Tibial nerve (tissue), 4 donors: ENCODE results near the gene ZNF609. TPM values are rescaled to one million over a fixed set of nuclear protein-coding genes. Genes with fewer than 3 reads are reported as not detected.
A peak's percentile ranks its signal among the peaks of the same experiment; 100 is the strongest.

Source experiments
- DNase-seq, 2 donors: peaks; one replicate each; pipeline ENCODE4 v3.0.0-alpha.2; 2019; ENCODE audit warnings: low spot score in 2 of 2
- H3K27ac ChIP-seq, 4 donors: fragments of 200-600 bp; sonication (generic) in 3 of 4; one replicate each; pipeline ENCODE4 v1.5.1; 2017 to 2019; ENCODE audit warnings: mild to moderate bottlenecking in 1 of 4
- H3K27me3 ChIP-seq, 2 donors: fragments of 200-600 bp; sonication (generic) in 1 of 2; one replicate each; pipeline versions ENCODE4 v1.5.1 to v1.6.0; 2017 to 2019
- H3K36me3 ChIP-seq, 3 donors: fragments of 200-600 bp; sonication (generic); one replicate each; pipeline ENCODE4 v1.5.1; 2018 to 2019
- H3K4me1 ChIP-seq, 4 donors: fragments of 200-600 bp; sonication (generic) in 3 of 4; one replicate each; pipeline ENCODE4 v1.5.1; 2017 to 2019
- H3K4me3 ChIP-seq, 4 donors: fragments of 200-600 bp; sonication (generic) in 3 of 4; one replicate each; pipeline ENCODE4 v1.5.1; 2017 to 2019; ENCODE audit warnings: mild to moderate bottlenecking in 1 of 4, moderate library complexity in 1 of 4
- H3K9me3 ChIP-seq, 4 donors: fragments of 200-600 bp; sonication (generic) in 3 of 4; one replicate each; pipeline ENCODE4 v1.5.1; 2017 to 2019
- CTCF ChIP-seq, 5 experiments: fragments of 200-600 bp in 3 of 5; fragments of 450-650 bp in 2 of 5; sonication (generic) in 3 of 5; IDR thresholded peaks; one replicate each; pipeline ENCODE4 v1.5.1; 2016 to 2019; ENCODE audit warnings: antibody characterized with exemption in 5 of 5, mild to moderate bottlenecking in 3 of 5, moderate library complexity in 2 of 5
- EP300 ChIP-seq, 2 donors: sonication (generic); formaldehyde crosslinking; IDR thresholded peaks; one replicate each; pipeline ENCODE4 v1.6.1; 2017; ENCODE audit warnings: antibody characterized with exemption in 2 of 2, mild to moderate bottlenecking in 1 of 2
- POLR2A ChIP-seq, 2 donors: fragments of 450-650 bp; IDR thresholded peaks; one replicate each; pipeline ENCODE4 v1.6.1; 2017; ENCODE audit warnings: antibody characterized with exemption in 2 of 2, mild to moderate bottlenecking in 2 of 2, moderate library complexity in 2 of 2
- WGBS, 2 donors: methylation state at CpG; one replicate each; pipeline ENCODE4 v1.1.5; 2018; 5-methylcytosine and 5-hydroxymethylcytosine counted together
- total RNA-seq, 4 donors: library from RNA; depleted of rRNA; stranded (reverse); fragments of >200 nt; gene quantifications; one replicate each; pipeline ENCODE4 v1.1.0, GENCODE V29; 2016

ZNF609 gene
- total RNA-seq, 4 donors from 2014 or later, result 22.9 to 38.7 (median 27.1) TPM

GRCh38 chr15:64425221-64425620 lies 35.2 kb upstream of the ZNF609 start:
- Histone ChIP-seq H3K4me1 (peaks cover 0 to 7% (median 3%) of the 10 kb centered on the region in 4 donors), H3K36me3 (peaks cover 0 to 76% (median 0%) of the 10 kb centered on the region in 3 donors), H3K27me3 (no peaks in the 10 kb centered on the region), H3K9me3 (no peaks in the 10 kb centered on the region), H3K27ac (no peak overlapping the region), H3K4me3 (no peak overlapping the region)
- TF ChIP-seq POLR2A (IDR thresholded peaks at IDR 0.05), result no peak
- no peak for TF ChIP-seq CTCF (IDR thresholded peaks at IDR 0.05)
- TF ChIP-seq EP300 (IDR thresholded peaks at IDR 0.05), result no peak
- 75 to 87% methylated on average over 3 of the region's 3 CpGs for WGBS, 2 donors
- no peak for DNase-seq

- DNase-seq, result peak in 1 of 2 donors; percentile 7
- Histone ChIP-seq H3K27ac (peak overlapping the region in 1 of 4 donors; percentile 39), H3K4me3 (no peak overlapping the region), H3K4me1 (peaks cover 0 to 13% (median 5%) of the 10 kb centered on the region in 4 donors), H3K36me3 (peaks cover 0 to 65% (median 0%) of the 10 kb centered on the region in 3 donors), H3K27me3 (no peaks in the 10 kb centered on the region), H3K9me3 (no peaks in the 10 kb centered on the region)
- WGBS, 2 donors, result 56 to 61% methylated on average over 7 of the region's 7 CpGs
- peak in 1 of 5 experiments; percentile 11 for TF ChIP-seq CTCF (IDR thresholded peaks at IDR 0.05)
- no peak for TF ChIP-seq EP300 (IDR thresholded peaks at IDR 0.05)
These were observed 33.4 kb upstream of the ZNF609 start for GRCh38 chr15:64426845-64427465.

GRCh38 chr15:64429448-64429847 lies 30.9 kb upstream of the ZNF609 start:
- no peak overlapping the region for H3K4me3 ChIP-seq
- no peaks in the 10 kb centered on the region for H3K27me3 ChIP-seq
- H3K4me1 ChIP-seq, result peaks cover 0 to 13% (median 5%) of the 10 kb centered on the region in 4 donors
- peaks cover 0 to 64% (median 0%) of the 10 kb centered on the region in 3 donors for H3K36me3 ChIP-seq
- peak overlapping the region in 1 of 4 donors; percentile 29 for H3K27ac ChIP-seq
- H3K9me3 ChIP-seq, result no peaks in the 10 kb centered on the region
- no peak for TF ChIP-seq CTCF (IDR thresholded peaks at IDR 0.05)
- DNase-seq, result no peak

GRCh38 chr15:64430000-64430735 lies 30.2 kb upstream of the ZNF609 start:
- Histone ChIP-seq H3K4me1 (peaks cover 0 to 13% (median 5%) of the 10 kb centered on the region in 4 donors), H3K4me3 (no peak overlapping the region), H3K9me3 (no peaks in the 10 kb centered on the region), H3K36me3 (peaks cover 0 to 57% (median 0%) of the 10 kb centered on the region in 3 donors), H3K27me3 (no peaks in the 10 kb centered on the region), H3K27ac (peak overlapping the region in 2 of 4 donors; percentile 29 to 46)
- DNase-seq, result peak in 1 of 2 donors; percentile 9
- WGBS, 2 donors, result 23 to 24% methylated on average over 3 of the region's 3 CpGs
- TF ChIP-seq CTCF (IDR thresholded peaks at IDR 0.05), result no peak
- TF ChIP-seq EP300 (IDR thresholded peaks at IDR 0.05), result no peak
- TF ChIP-seq POLR2A (IDR thresholded peaks at IDR 0.05), result no peak

GRCh38 chr15:64437982-64438381 lies 22.4 kb upstream of the ZNF609 start:
- TF ChIP-seq EP300 (IDR thresholded peaks at IDR 0.05), result no peak
- no peak for TF ChIP-seq POLR2A (IDR thresholded peaks at IDR 0.05)
- no peak overlapping the region for H3K27ac ChIP-seq
- no peaks in the 10 kb centered on the region for H3K27me3 ChIP-seq
- WGBS, 2 donors, result 97 to 100% methylated on average over 1 of the region's 1 CpG
- H3K4me1 ChIP-seq, result peaks cover 0 to under 1% (median 0%) of the 10 kb centered on the region in 4 donors
- DNase-seq, result no peak
- H3K9me3 ChIP-seq, result no peaks in the 10 kb centered on the region
- H3K36me3 ChIP-seq, result peaks cover 0 to 25% (median 0%) of the 10 kb centered on the region in 3 donors
- no peak overlapping the region for H3K4me3 ChIP-seq
